HEK293 (cell line): ENCODE results near the gene FGFR4.

Experiments
- CTCF ChIA-PET: fragments of 350-600 bp; formaldehyde crosslinking; extraction: SDS; loops from one replicate; lab custom pipeline; 2021; ENCODE audit warnings: antibody characterized with exemption; lab: Yijun Ruan, JAX
- POLR2A ChIA-PET: fragments of 300-600 bp; formaldehyde crosslinking; extraction: SDS; loops from one replicate; lab custom pipeline; 2020; ENCODE audit warnings: antibody characterized with exemption, inconsistent platforms; lab: Yijun Ruan, JAX
- H3K27ac ChIP-seq: fragments of 200-500 bp; sonication (Bioruptor generic); 2 replicates; pipeline ENCODE4 v1.5.1; 2014; ENCODE audit warnings: low read depth, low read length, control low read depth, inconsistent platforms; ENCODE audit errors: extremely low read depth
- H3K36me3 ChIP-seq, 2 experiments: fragments of 200-500 bp in 1 of 2; sonication (Bioruptor generic) in 1 of 2; 1 replicate in 1 of 2; 2 replicates in 1 of 2; pipeline ENCODE4 v1.5.1; 2014 to 2017; ENCODE audit warnings: inconsistent platforms in 2 of 2, low read length in 2 of 2; ENCODE audit not compliant: control insufficient read depth in 2 of 2, insufficient read depth in 1 of 2
- H3K4me1 ChIP-seq: fragments of 200-500 bp; sonication (Bioruptor generic); 2 replicates; pipeline ENCODE4 v1.5.1; 2014; ENCODE audit warnings: mild to moderate bottlenecking, low read length, inconsistent platforms; ENCODE audit not compliant: control insufficient read depth, insufficient read depth
- H3K4me3 ChIP-seq: 2 replicates; pipeline ENCODE4 v1.5.1; 2011; ENCODE audit warnings: low read depth, mild to moderate bottlenecking, control low read depth, low read length, moderate library complexity
- H3K9me3 ChIP-seq: fragments of 200-500 bp; sonication (Bioruptor generic); 2 replicates; pipeline ENCODE4 v1.5.1; 2014; ENCODE audit warnings: low read depth, low read length, inconsistent platforms; ENCODE audit not compliant: control insufficient read depth, insufficient read depth
- GLIS1 ChIP-seq: fragments of 450-650 bp; formaldehyde crosslinking; IDR thresholded peaks from 2 replicates; pipeline ENCODE4 v1.5.1; 2016; ENCODE audit warnings: missing biosample characterization, missing genetic modification characterization
- SP2 ChIP-seq: fragments of 450-650 bp; formaldehyde crosslinking; IDR thresholded peaks from 2 replicates; pipeline ENCODE4 v1.5.1; 2016; ENCODE audit warnings: missing biosample characterization, missing genetic modification characterization
- YY2 ChIP-seq: fragments of 450-650 bp; formaldehyde crosslinking; IDR thresholded peaks from 2 replicates; pipeline ENCODE4 v1.5.1; 2016; ENCODE audit warnings: missing biosample characterization, missing genetic modification characterization
- ZBTB1 ChIP-seq: fragments of 450-650 bp; formaldehyde crosslinking; IDR thresholded peaks from 2 replicates; pipeline ENCODE4 v1.5.1; 2016; ENCODE audit warnings: missing biosample characterization, missing genetic modification characterization
- ZBTB7A ChIP-seq: fragments of 450-650 bp; formaldehyde crosslinking; IDR thresholded peaks from 2 replicates; pipeline ENCODE4 v1.5.1; 2016; ENCODE audit warnings: low read depth, missing biosample characterization, missing genetic modification characterization
- ZNF146 ChIP-seq: fragments of 450-650 bp; formaldehyde crosslinking; IDR thresholded peaks from 2 replicates; pipeline ENCODE4 v1.5.1; 2016; ENCODE audit warnings: missing biosample characterization, missing genetic modification characterization
- ZNF155 ChIP-seq: fragments of 450-650 bp; formaldehyde crosslinking; IDR thresholded peaks from 2 replicates; pipeline ENCODE4 v1.5.1; 2016; ENCODE audit warnings: missing biosample characterization, missing genetic modification characterization
- ZNF175 ChIP-seq: fragments of 450-650 bp; formaldehyde crosslinking; IDR thresholded peaks from 2 replicates; pipeline ENCODE4 v1.5.1; 2016; ENCODE audit warnings: missing biosample characterization, missing genetic modification characterization
- ZNF23 ChIP-seq: fragments of 450-650 bp; formaldehyde crosslinking; IDR thresholded peaks from 2 replicates; pipeline ENCODE4 v1.5.1; 2016; ENCODE audit warnings: missing biosample characterization, missing genetic modification characterization, borderline replicate concordance
- ZNF239 ChIP-seq: fragments of 450-650 bp; formaldehyde crosslinking; IDR thresholded peaks from 2 replicates; pipeline ENCODE4 v1.5.1; 2016; ENCODE audit warnings: missing biosample characterization, missing genetic modification characterization
- ZNF335 ChIP-seq: fragments of 450-650 bp; formaldehyde crosslinking; conservative IDR thresholded peaks from 2 replicates; pipeline ENCODE4 v1.5.1; 2016; ENCODE audit warnings: missing biosample characterization, missing genetic modification characterization
- ZNF350 ChIP-seq: fragments of 450-650 bp; formaldehyde crosslinking; IDR thresholded peaks from 2 replicates; pipeline ENCODE4 v1.5.0; 2017; ENCODE audit warnings: missing biosample characterization, mild to moderate bottlenecking, missing genetic modification characterization
- ZNF394 ChIP-seq: fragments of 450-650 bp; formaldehyde crosslinking; IDR thresholded peaks from 2 replicates; pipeline ENCODE4 v1.5.1; 2016; ENCODE audit warnings: missing biosample characterization, missing genetic modification characterization, mild to moderate bottlenecking, moderate library complexity, borderline replicate concordance
- ZNF510 ChIP-seq: fragments of 450-650 bp; formaldehyde crosslinking; IDR thresholded peaks from 2 replicates; pipeline ENCODE4 v1.5.1; 2018; ENCODE audit warnings: mild to moderate bottlenecking, missing genetic modification characterization, missing biosample characterization; ENCODE audit not compliant: insufficient replicate concordance
- ZNF544 ChIP-seq: fragments of 450-650 bp; formaldehyde crosslinking; IDR thresholded peaks from 2 replicates; pipeline ENCODE4 v1.5.0; 2017; ENCODE audit warnings: missing biosample characterization, missing genetic modification characterization
- ZNF596 ChIP-seq: fragments of 450-650 bp; IDR thresholded peaks from 2 replicates; pipeline ENCODE4 v1.5.0; 2018; ENCODE audit warnings: missing biosample characterization, mild to moderate bottlenecking, missing genetic modification characterization, moderate library complexity
- TF ChIP-seq, protein P1 (sequence below): fragments of 450-650 bp; formaldehyde crosslinking; IDR thresholded peaks from 2 replicates; pipeline ENCODE4 v1.5.1; 2017; ENCODE audit warnings: missing biosample characterization, mild to moderate bottlenecking, missing genetic modification characterization, moderate library complexity
- TF ChIP-seq, protein P2 (sequence below): fragments of 450-650 bp; formaldehyde crosslinking; IDR thresholded peaks from 2 replicates; pipeline ENCODE4 v1.5.1; 2016; ENCODE audit warnings: missing biosample characterization, missing genetic modification characterization
- TF ChIP-seq, protein P3 (sequence below): fragments of 450-650 bp; formaldehyde crosslinking; IDR thresholded peaks from 2 replicates; pipeline ENCODE4 v1.5.1; 2016; ENCODE audit warnings: missing biosample characterization, missing genetic modification characterization, low read depth
- TF ChIP-seq, protein P4 (sequence below): fragments of 450-650 bp; formaldehyde crosslinking; IDR thresholded peaks from 2 replicates; pipeline ENCODE4 v1.5.1; 2016; ENCODE audit warnings: missing biosample characterization, missing genetic modification characterization, borderline replicate concordance
- TF ChIP-seq, protein P5 (sequence below): fragments of 450-650 bp; formaldehyde crosslinking; IDR thresholded peaks from 2 replicates; pipeline ENCODE4 v1.5.1; 2016; ENCODE audit warnings: missing biosample characterization, missing genetic modification characterization
- TF ChIP-seq, protein P6 (sequence below): fragments of 450-650 bp; formaldehyde crosslinking; IDR thresholded peaks from 2 replicates; pipeline ENCODE4 v1.5.1; 2016; ENCODE audit warnings: missing biosample characterization, missing genetic modification characterization

FGFR4 gene

DNA sequence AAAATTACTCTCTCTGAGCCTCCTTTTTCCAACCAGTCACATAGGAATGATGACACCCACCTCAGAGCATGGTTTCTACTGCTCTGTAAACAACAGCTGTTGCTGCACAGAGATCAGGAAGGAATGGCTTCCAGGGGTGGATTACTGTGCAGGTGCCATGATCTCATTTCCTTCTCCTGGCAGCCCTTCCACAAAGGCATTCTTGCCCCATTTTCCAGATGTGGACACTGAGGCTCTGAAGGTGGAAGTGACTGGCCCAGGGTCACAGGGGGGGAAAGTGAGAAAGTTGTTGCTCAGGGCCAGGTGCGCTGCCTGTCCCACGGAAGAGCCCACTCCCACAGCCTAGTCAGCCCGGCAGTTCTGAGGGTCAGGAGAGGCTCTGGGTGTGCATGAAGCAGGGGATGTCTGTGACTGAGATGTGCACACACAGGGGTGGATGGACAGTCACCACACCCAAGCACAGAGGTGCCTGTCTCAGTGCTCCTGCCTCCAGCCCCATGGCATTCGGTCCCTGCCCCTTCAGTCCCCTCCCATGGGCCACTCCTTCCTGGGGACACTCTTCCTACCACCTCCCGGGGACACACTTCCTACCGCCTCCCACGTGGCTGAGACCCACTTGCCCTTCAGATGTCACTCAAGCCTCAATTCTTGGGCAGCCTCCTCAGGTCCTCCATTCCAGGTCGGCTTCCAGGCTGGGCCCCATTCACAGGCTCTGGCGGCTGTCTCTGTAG is 17.0 kb downstream of the FGFR4 start:
- Histone ChIP-seq H3K9me3 (no peaks in the 10 kb centered on the region), H3K4me1 (no peaks in the 10 kb centered on the region), H3K4me3 (no peak overlapping the region), H3K36me3 (no peaks in the 10 kb centered on the region), H3K27ac (no peak overlapping the region)
- peak; percentile 28; the same call in 1 of the 2 replicates for TF ChIP-seq GLIS1 (tag by site-specific recombination)
- no peak for TF ChIP-seq ZNF155 (tag by site-specific recombination)
- TF ChIP-seq, protein P1, sequence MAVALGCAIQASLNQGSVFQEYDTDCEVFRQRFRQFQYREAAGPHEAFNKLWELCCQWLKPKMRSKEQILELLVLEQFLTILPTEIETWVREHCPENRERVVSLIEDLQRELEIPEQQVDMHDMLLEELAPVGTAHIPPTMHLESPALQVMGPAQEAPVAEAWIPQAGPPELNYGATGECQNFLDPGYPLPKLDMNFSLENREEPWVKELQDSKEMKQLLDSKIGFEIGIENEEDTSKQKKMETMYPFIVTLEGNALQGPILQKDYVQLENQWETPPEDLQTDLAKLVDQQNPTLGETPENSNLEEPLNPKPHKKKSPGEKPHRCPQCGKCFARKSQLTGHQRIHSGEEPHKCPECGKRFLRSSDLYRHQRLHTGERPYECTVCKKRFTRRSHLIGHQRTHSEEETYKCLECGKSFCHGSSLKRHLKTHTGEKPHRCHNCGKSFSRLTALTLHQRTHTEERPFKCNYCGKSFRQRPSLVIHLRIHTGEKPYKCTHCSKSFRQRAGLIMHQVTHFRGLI (tag by site-specific recombination) = no peak
- TF ChIP-seq YY2 (tag by site-specific recombination) = 0 out of 2 replicates have a peak, but pooled peaks have one; percentile 10
- no peak for TF ChIP-seq ZNF23 (tag by site-specific recombination)
- no peak for TF ChIP-seq ZNF335
- no peak for TF ChIP-seq ZNF394 (tag by site-specific recombination)
- TF ChIP-seq, protein P2, sequence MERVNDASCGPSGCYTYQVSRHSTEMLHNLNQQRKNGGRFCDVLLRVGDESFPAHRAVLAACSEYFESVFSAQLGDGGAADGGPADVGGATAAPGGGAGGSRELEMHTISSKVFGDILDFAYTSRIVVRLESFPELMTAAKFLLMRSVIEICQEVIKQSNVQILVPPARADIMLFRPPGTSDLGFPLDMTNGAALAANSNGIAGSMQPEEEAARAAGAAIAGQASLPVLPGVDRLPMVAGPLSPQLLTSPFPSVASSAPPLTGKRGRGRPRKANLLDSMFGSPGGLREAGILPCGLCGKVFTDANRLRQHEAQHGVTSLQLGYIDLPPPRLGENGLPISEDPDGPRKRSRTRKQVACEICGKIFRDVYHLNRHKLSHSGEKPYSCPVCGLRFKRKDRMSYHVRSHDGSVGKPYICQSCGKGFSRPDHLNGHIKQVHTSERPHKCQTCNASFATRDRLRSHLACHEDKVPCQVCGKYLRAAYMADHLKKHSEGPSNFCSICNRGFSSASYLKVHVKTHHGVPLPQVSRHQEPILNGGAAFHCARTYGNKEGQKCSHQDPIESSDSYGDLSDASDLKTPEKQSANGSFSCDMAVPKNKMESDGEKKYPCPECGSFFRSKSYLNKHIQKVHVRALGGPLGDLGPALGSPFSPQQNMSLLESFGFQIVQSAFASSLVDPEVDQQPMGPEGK = no peak
- TF ChIP-seq ZBTB1 (tag by site-specific recombination) = no peak
- TF ChIP-seq SP2 = peak; percentile 32; the same call in 1 of the 2 replicates
- POLR2A ChIA-PET = no interaction called here
- CTCF ChIA-PET = interaction anchor here (0.6 to 4.2 kb wide), 5 partner anchors 9 to 443 kb away, joined by 3 to 26 read pairs (median 7); no protein-coding TSS in a partner anchor

DNA sequence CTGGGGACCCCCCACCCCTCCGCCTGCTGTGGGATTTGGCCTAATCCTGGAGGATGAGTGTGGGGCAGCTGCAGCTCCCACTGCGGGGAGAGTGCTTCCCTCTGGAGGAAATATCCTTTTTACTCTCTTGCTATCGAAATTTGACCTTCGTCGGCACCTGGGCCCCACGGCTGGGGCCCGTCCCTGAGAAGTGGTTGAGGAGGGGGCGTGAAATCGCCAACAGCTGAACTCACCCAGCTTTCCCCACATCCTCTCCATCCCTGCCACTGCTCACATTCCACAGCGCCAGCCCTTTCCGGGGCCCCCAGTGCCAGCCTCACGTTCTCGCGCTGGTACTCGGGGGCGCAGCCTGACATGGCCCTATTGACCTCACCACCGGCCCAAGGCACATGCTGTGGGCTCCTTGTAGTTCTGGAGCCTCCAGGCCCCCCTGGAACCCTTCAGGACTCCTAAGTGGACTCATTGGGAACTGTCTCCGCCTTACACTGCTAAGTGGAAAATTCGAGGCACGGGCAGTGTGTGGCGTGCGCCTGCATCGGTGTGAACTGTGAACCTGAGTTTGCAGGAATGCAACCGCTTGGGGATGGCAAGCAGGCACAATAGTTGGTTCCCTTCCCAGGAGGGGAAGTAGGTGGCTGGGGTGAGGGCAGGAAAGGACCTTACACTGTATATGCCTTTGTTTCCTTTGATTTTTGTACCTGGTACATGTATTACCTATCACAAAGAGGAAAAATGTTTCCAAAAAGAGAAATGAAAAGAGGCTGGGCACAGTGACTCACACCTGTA is 19.2 kb downstream of the FGFR4 start:
- ChIA-PET CTCF (interaction anchor here (0.8 to 9.3 kb wide), 4 partner anchors 8 to 446 kb away, joined by 3 to 151 read pairs (median 16); no protein-coding TSS in a partner anchor), POLR2A (no interaction called here)
- no peak overlapping the region for H3K4me3 ChIP-seq
- no peaks in the 10 kb centered on the region for H3K36me3 ChIP-seq
- no peak overlapping the region for H3K27ac ChIP-seq
- H3K9me3 ChIP-seq = no peaks in the 10 kb centered on the region
- H3K4me1 ChIP-seq = no peaks in the 10 kb centered on the region
- TF ChIP-seq ZNF596 (tag by site-specific recombination) (no peak), ZNF350 (tag by site-specific recombination) (no peak), ZNF146 (tag by site-specific recombination) (no peak), ZNF544 (tag by site-specific recombination) (no peak), ZNF510 (tag by site-specific recombination) (no peak), ZBTB7A (tag by site-specific recombination) (no peak), ZNF239 (tag by site-specific recombination) (no peak), ZNF175 (no peak)
- TF ChIP-seq, protein P3, sequence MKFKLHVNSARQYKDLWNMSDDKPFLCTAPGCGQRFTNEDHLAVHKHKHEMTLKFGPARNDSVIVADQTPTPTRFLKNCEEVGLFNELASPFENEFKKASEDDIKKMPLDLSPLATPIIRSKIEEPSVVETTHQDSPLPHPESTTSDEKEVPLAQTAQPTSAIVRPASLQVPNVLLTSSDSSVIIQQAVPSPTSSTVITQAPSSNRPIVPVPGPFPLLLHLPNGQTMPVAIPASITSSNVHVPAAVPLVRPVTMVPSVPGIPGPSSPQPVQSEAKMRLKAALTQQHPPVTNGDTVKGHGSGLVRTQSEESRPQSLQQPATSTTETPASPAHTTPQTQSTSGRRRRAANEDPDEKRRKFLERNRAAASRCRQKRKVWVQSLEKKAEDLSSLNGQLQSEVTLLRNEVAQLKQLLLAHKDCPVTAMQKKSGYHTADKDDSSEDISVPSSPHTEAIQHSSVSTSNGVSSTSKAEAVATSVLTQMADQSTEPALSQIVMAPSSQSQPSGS (tag by site-specific recombination) = no peak
- TF ChIP-seq, protein P4, sequence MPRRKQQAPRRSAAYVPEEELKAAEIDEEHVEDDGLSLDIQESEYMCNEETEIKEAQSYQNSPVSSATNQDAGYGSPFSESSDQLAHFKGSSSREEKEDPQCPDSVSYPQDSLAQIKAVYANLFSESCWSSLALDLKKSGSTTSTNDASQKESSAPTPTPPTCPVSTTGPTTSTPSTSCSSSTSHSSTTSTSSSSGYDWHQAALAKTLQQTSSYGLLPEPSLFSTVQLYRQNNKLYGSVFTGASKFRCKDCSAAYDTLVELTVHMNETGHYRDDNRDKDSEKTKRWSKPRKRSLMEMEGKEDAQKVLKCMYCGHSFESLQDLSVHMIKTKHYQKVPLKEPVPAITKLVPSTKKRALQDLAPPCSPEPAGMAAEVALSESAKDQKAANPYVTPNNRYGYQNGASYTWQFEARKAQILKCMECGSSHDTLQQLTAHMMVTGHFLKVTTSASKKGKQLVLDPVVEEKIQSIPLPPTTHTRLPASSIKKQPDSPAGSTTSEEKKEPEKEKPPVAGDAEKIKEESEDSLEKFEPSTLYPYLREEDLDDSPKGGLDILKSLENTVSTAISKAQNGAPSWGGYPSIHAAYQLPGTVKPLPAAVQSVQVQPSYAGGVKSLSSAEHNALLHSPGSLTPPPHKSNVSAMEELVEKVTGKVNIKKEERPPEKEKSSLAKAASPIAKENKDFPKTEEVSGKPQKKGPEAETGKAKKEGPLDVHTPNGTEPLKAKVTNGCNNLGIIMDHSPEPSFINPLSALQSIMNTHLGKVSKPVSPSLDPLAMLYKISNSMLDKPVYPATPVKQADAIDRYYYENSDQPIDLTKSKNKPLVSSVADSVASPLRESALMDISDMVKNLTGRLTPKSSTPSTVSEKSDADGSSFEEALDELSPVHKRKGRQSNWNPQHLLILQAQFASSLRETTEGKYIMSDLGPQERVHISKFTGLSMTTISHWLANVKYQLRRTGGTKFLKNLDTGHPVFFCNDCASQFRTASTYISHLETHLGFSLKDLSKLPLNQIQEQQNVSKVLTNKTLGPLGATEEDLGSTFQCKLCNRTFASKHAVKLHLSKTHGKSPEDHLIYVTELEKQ (tag by site-specific recombination) = no peak
- TF ChIP-seq, protein P5, sequence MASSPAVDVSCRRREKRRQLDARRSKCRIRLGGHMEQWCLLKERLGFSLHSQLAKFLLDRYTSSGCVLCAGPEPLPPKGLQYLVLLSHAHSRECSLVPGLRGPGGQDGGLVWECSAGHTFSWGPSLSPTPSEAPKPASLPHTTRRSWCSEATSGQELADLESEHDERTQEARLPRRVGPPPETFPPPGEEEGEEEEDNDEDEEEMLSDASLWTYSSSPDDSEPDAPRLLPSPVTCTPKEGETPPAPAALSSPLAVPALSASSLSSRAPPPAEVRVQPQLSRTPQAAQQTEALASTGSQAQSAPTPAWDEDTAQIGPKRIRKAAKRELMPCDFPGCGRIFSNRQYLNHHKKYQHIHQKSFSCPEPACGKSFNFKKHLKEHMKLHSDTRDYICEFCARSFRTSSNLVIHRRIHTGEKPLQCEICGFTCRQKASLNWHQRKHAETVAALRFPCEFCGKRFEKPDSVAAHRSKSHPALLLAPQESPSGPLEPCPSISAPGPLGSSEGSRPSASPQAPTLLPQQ (tag by site-specific recombination) = no peak
- TF ChIP-seq, protein P6, sequence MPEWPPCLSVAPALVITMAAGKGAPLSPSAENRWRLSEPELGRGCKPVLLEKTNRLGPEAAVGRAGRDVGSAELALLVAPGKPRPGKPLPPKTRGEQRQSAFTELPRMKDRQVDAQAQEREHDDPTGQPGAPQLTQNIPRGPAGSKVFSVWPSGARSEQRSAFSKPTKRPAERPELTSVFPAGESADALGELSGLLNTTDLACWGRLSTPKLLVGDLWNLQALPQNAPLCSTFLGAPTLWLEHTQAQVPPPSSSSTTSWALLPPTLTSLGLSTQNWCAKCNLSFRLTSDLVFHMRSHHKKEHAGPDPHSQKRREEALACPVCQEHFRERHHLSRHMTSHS (tag by site-specific recombination) = no peak
